Chondrocyte (in vitro differentiated cells): Measurements from ENCODE around the gene PRKAG2. TPM values are rescaled to one million over a fixed set of nuclear protein-coding genes. Genes with fewer than 3 reads are reported as not detected.

Experiments used
- DNase-seq: peaks from one replicate; pipeline ENCODE4 v3.0.0; 2021; ENCODE audit warnings: mixed read lengths, low spot score
- H3K27ac Mint-ChIP-seq: one replicate; pipeline ENCODE4 v1.8.0; 2021; ENCODE audit warnings: mild to moderate bottlenecking, moderate library complexity, mixed read lengths; ENCODE audit not compliant: unreplicated experiment
- H3K27me3 Mint-ChIP-seq: 2 replicates; pipeline ENCODE4 v1.8.0; 2021; ENCODE audit warnings: low read depth, mixed read lengths
- H3K36me3 Mint-ChIP-seq: 2 replicates; pipeline ENCODE4 v1.8.0; 2021; ENCODE audit warnings: low read depth, mixed read lengths
- H3K4me1 Mint-ChIP-seq: 2 replicates; pipeline ENCODE4 v1.8.0; 2021; ENCODE audit warnings: low read depth, mild to moderate bottlenecking, mixed read lengths
- H3K4me3 Mint-ChIP-seq: one replicate; pipeline ENCODE4 v1.8.0; 2021; ENCODE audit warnings: mild to moderate bottlenecking, moderate library complexity, mixed read lengths; ENCODE audit not compliant: unreplicated experiment
- H3K9me3 Mint-ChIP-seq: 2 replicates; pipeline ENCODE4 v1.8.0; 2021; ENCODE audit warnings: low read depth, mixed read lengths
- CTCF ChIP-seq: fragments of 200-600 bp; sonication (generic); IDR thresholded peaks from 2 replicates; pipeline ENCODE4 v1.5.0; 2021; ENCODE audit warnings: antibody characterized with exemption, mild to moderate bottlenecking, moderate library complexity
- total RNA-seq: library from RNA; stranded (reverse); gene quantifications from 3 replicates; pipeline ENCODE4 v1.2.1, GENCODE V29; 2021

The PRKAG2 gene
- total RNA-seq, 1 donor from 2014 or later, result 35.4 TPM

GRCh38 chr7:151650161-151650560 is 226.8 kb downstream of the PRKAG2 start:
- H3K27me3 Mint-ChIP-seq, result no peaks in the 10 kb centered on the region
- peaks cover 29% of the 10 kb centered on the region for H3K4me1 Mint-ChIP-seq
- no peaks in the 10 kb centered on the region for H3K36me3 Mint-ChIP-seq

GRCh38 chr7:151648429-151648828 is 228.5 kb downstream of the PRKAG2 start:
- H3K27ac Mint-ChIP-seq, result no peak overlapping the region
- no peak overlapping the region for H3K4me3 Mint-ChIP-seq
- peaks cover 4% of the 10 kb centered on the region for H3K9me3 Mint-ChIP-seq
- H3K36me3 Mint-ChIP-seq, result no peaks in the 10 kb centered on the region
- H3K4me1 Mint-ChIP-seq, result peaks cover 29% of the 10 kb centered on the region
- no peak for TF ChIP-seq CTCF
- no peak for DNase-seq
- no peaks in the 10 kb centered on the region for H3K27me3 Mint-ChIP-seq

More at GRCh38 chr7:151650161-151650560, 226.8 kb downstream of the PRKAG2 start:
- no peak for TF ChIP-seq CTCF
- no peak for DNase-seq
- Mint-ChIP-seq H3K9me3 (no peaks in the 10 kb centered on the region), H3K4me3 (no peak overlapping the region), H3K27ac (no peak overlapping the region)

GRCh38 chr7:151647874-151648273 is 229.0 kb downstream of the PRKAG2 start:
- Mint-ChIP-seq H3K27me3 (no peaks in the 10 kb centered on the region), H3K36me3 (no peaks in the 10 kb centered on the region), H3K27ac (no peak overlapping the region), H3K4me1 (peaks cover 29% of the 10 kb centered on the region), H3K4me3 (no peak overlapping the region), H3K9me3 (peaks cover 4% of the 10 kb centered on the region)
- no peak for DNase-seq
- TF ChIP-seq CTCF, result no peak

- no peak for DNase-seq
- no peaks in the 10 kb centered on the region for H3K36me3 Mint-ChIP-seq
- no peaks in the 10 kb centered on the region for H3K27me3 Mint-ChIP-seq
- no peak overlapping the region for H3K4me3 Mint-ChIP-seq
- peaks cover 29% of the 10 kb centered on the region for H3K4me1 Mint-ChIP-seq
- no peak for TF ChIP-seq CTCF
- H3K27ac Mint-ChIP-seq, result no peak overlapping the region
- peaks cover 4% of the 10 kb centered on the region for H3K9me3 Mint-ChIP-seq
Observed at GRCh38 chr7:151647006-151647405, 229.9 kb downstream of the PRKAG2 start.

GRCh38 chr7:151645311-151645710 is 231.6 kb downstream of the PRKAG2 start:
- Mint-ChIP-seq H3K27me3 (no peaks in the 10 kb centered on the region), H3K9me3 (peaks cover 4% of the 10 kb centered on the region), H3K4me1 (peaks cover 18% of the 10 kb centered on the region), H3K27ac (no peak overlapping the region), H3K36me3 (no peaks in the 10 kb centered on the region), H3K4me3 (no peak overlapping the region)
- no peak for TF ChIP-seq CTCF
- no peak for DNase-seq
